ENCODE results near the gene DENND1C.

Gene DENND1C

GRCh38 chr19:6476155-6476895 lies 5.3 kb downstream of the DENND1C start:
- peak; percentile 56 for DNase-seq

- no peak for DNase-seq
These were observed 6.1 kb downstream of the DENND1C start for GRCh38 chr19:6475321-6476108.

GRCh38 chr19:6473647-6474046 lies 7.9 kb downstream of the DENND1C start:
- DNase-seq, result no peak

- DNase-seq, result no peak
These were observed 8.9 kb downstream of the DENND1C start for GRCh38 chr19:6472713-6473112.

- no peak for DNase-seq
These were observed 10.5 kb downstream of the DENND1C start for GRCh38 chr19:6471076-6471475.

- DNase-seq, result no peak
These were observed 11.4 kb downstream of the DENND1C start for GRCh38 chr19:6470173-6470572.

- no peak for DNase-seq
These were observed 14.2 kb downstream of the DENND1C start for GRCh38 chr19:6467384-6467783.

- DNase-seq, result no peak
These were observed 14.9 kb downstream of the DENND1C start for GRCh38 chr19:6466526-6467248.

GRCh38 chr19:6465663-6466062 lies 15.9 kb downstream of the DENND1C start:
- DNase-seq, result no peak

- DNase-seq, result no peak
These were observed 16.6 kb downstream of the DENND1C start for GRCh38 chr19:6465006-6465405.

- no peak for DNase-seq
These were observed 17.3 kb downstream of the DENND1C start, which contains the start of gene CRB3 for GRCh38 chr19:6464070-6464873. Gene CRB3 (plus strand): TSS chr19:6464271. CDS start chr19:6464702, 431 bp downstream.

- peak; percentile 88 for DNase-seq
These were observed 21.3 kb downstream of the DENND1C start for GRCh38 chr19:6460099-6460884.

- DNase-seq, result no peak
These were observed 22.1 kb downstream of the DENND1C start, which contains the start of gene SLC25A23 for GRCh38 chr19:6459262-6460098. Gene SLC25A23 (minus strand): TSS chr19:6459792. CDS start chr19:6459628, 164 bp downstream.

- DNase-seq, result no peak
These were observed 22.8 kb downstream of the DENND1C start for GRCh38 chr19:6458695-6459261.

GRCh38 chr19:6457958-6458694 lies 23.5 kb downstream of the DENND1C start:
- DNase-seq, result no peak

- no peak for DNase-seq
These were observed 25.7 kb downstream of the DENND1C start for GRCh38 chr19:6455924-6456323.

- DNase-seq, result no peak
These were observed 27.5 kb downstream of the DENND1C start for GRCh38 chr19:6453951-6454565.

GRCh38 chr19:6452899-6453298 lies 28.7 kb downstream of the DENND1C start:
- DNase-seq, result no peak

- no peak for DNase-seq
These were observed 29.4 kb downstream of the DENND1C start for GRCh38 chr19:6452223-6452614.

All from inflammatory macrophage treated with lipopolysaccharide for 4 hours (primary cell).